ENCODE measurements around the gene UGT8.

The UGT8 gene

DNA sequence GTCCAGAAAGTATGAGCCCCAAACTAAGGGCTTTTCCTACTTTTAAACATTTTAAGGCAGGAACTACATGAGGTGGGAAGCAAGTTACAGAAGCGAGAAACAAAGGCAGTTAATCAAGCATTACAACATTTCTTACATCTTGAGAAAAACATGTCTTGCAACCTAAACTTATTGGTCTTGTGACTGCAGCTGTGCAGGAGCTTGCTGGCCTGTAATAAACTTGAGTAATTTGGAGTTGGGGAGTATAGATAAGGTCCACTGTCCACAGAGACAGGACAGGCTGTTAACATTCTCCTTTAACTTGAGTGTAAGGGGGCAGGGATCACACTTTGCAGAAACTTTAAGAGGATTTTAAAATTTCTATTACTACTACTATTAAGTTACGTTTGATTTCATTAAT, 2.7 kb upstream of the UGT8 start:
- DNase-seq (ENCODE audit: low read depth): no peak
- no peak overlapping the region for H3K4me3 ChIP-seq (ENCODE audit: low read depth, low read length)
- no peak for TF ChIP-seq CTCF (IDR thresholded peaks at IDR 0.05; ENCODE audit: insufficient read depth, low read depth, low read length, missing control alignments)

DNA sequence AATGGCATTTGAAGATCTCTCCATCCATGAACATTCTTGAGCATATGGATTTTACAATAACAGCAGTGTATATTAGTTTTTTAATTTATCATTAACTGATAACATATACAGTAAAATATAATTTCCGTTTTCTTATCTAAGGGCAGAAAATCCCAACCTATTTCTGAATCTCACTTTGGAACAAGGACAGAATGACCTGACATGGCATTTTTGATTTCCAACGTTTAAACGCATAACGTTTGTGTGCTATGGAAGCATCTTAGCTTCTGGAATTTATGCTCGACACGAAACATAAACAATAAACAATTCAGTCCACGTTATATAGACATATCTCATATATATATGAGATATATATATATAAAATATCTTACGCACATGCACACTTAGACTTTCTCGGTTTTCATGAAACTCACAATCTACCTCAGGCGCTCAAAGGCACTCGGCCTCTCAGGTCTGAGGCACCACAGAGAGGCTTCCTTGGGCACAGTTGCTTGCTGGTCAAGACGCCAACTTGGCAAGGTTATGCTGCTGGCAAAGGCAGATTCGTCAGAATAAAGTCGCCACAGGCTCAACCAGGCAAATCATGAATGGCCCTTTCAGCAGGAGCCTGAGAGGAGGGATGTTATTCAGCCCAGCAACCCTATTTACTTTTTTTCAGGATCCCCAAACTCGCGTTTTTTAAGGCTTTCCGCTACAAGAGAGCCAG, 1.0 kb upstream of the UGT8 start:
- H3K4me3 ChIP-seq (ENCODE audit: low read depth, low read length): peak overlapping the region; percentile 64; the same call in 1 of the 2 replicates
- DNase-seq (ENCODE audit: low read depth): peak; percentile 8
- no peak for TF ChIP-seq CTCF (IDR thresholded peaks at IDR 0.05; ENCODE audit: insufficient read depth, low read depth, low read length, missing control alignments)

DNA sequence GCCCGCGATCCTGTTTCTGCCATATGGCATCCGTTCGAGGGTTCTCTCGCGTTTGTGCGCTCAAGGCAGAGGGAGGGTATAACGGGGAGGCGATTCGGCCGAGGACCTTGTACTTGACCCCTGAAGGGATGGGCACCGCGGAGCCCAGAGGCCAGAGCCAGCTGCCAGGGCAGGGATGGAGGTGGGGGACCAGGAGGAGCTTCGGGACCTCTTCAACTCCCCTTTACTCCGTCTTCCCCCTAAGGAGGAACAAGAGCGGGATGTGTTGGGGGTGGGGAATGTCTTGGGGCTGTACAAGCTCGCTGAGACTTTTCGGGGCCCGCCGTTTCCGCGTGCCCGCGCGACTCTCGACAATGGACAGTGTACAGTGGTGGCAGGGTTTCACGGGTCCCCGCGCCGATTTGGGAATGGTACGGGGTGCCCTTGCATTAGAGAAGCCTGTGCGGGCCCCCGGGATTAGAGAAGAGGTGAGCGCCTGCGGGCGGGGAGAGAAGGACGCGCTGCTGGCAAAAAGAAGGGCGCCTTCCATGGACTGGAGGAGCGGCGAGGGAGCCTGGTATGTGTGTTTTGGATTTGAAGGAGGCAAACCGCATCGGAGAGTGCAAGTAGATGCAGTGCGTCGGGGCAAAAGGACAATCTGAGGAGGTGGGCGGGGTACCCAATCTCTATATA, 760 bp downstream of the UGT8 start:
- no peak for TF ChIP-seq CTCF (IDR thresholded peaks at IDR 0.05; ENCODE audit: insufficient read depth, low read depth, low read length, missing control alignments)
- DNase-seq (ENCODE audit: low read depth): peak; percentile 35
- H3K4me3 ChIP-seq (ENCODE audit: low read depth, low read length): peak overlapping the region; percentile 64

- peak overlapping the region; percentile 64 for H3K4me3 ChIP-seq (ENCODE audit: low read depth, low read length)
These were observed 1.4 kb downstream of the UGT8 start for GRCh38 chr4:114599903-114600552.

DNA sequence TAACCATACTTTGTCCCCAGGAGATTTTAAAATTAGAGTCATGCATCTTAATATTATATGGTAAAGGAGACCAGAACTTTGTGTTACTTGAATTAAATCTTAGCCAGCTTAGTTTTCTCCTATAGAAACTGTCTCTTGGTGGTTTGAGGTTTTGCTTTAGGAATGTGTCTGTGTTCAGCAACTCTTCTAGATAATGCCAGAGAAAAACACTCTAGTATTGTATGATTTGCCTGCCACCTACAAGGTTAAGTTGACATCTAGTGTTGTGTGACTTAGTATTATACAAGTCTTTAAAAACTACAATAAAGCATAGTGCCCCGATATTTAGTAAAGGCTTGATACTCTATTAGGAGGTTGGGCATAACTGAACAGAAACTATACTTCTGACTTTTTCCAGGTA, 2.1 kb downstream of the UGT8 start:
- H3K4me3 ChIP-seq (ENCODE audit: low read depth, low read length): no peak overlapping the region; the same call in 1 of the 2 replicates
- peak; percentile 9 for DNase-seq (ENCODE audit: low read depth)
- no peak for TF ChIP-seq CTCF (IDR thresholded peaks at IDR 0.05; ENCODE audit: insufficient read depth, low read depth, low read length, missing control alignments)

More at GRCh38 chr4:114599903-114600552, 1.4 kb downstream of the UGT8 start:
- TF ChIP-seq CTCF (IDR thresholded peaks at IDR 0.05; ENCODE audit: insufficient read depth, low read depth, low read length, missing control alignments): no peak
- peak; percentile 13 for DNase-seq (ENCODE audit: low read depth)

- TF ChIP-seq CTCF (IDR thresholded peaks at IDR 0.05; ENCODE audit: insufficient read depth, low read depth, low read length, missing control alignments): no peak
- H3K4me3 ChIP-seq (ENCODE audit: low read depth, low read length): no peak overlapping the region; the same call in 1 of the 2 replicates
- DNase-seq (ENCODE audit: low read depth): peak; percentile 75
These were observed 2.9 kb downstream of the UGT8 start for GRCh38 chr4:114601304-114602052.

Data from GM12865 (cell line).